Measurements from ENCODE around the gene FSHR.

DNA sequence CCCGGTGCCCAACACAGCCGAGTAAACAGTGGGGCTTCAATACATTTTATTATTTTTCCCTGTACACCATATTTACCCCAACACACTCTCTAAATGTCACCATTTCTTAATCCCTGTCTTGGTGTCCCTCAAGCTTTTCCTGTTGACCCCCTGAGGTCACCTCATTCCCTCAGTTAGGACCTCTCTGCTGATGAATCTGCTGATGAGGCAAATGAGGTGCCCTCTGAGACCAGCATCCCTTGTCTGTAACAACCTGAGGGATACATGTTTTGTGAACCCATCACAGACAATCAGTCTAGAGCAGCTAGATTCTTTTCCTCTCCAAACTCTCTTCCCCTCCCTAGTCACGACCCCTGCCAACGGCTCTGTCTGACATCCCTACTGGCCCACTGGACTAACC lies 127.6 kb downstream of the FSHR start:
- TF ChIP-seq, protein P1, sequence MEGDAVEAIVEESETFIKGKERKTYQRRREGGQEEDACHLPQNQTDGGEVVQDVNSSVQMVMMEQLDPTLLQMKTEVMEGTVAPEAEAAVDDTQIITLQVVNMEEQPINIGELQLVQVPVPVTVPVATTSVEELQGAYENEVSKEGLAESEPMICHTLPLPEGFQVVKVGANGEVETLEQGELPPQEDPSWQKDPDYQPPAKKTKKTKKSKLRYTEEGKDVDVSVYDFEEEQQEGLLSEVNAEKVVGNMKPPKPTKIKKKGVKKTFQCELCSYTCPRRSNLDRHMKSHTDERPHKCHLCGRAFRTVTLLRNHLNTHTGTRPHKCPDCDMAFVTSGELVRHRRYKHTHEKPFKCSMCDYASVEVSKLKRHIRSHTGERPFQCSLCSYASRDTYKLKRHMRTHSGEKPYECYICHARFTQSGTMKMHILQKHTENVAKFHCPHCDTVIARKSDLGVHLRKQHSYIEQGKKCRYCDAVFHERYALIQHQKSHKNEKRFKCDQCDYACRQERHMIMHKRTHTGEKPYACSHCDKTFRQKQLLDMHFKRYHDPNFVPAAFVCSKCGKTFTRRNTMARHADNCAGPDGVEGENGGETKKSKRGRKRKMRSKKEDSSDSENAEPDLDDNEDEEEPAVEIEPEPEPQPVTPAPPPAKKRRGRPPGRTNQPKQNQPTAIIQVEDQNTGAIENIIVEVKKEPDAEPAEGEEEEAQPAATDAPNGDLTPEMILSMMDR (IDR thresholded peaks at IDR 0.05): no peak
- TF ChIP-seq POLR2A (IDR thresholded peaks at IDR 0.05): no peak
